ENCODE data around the gene HSPA5.

HSPA5 gene

DNA sequence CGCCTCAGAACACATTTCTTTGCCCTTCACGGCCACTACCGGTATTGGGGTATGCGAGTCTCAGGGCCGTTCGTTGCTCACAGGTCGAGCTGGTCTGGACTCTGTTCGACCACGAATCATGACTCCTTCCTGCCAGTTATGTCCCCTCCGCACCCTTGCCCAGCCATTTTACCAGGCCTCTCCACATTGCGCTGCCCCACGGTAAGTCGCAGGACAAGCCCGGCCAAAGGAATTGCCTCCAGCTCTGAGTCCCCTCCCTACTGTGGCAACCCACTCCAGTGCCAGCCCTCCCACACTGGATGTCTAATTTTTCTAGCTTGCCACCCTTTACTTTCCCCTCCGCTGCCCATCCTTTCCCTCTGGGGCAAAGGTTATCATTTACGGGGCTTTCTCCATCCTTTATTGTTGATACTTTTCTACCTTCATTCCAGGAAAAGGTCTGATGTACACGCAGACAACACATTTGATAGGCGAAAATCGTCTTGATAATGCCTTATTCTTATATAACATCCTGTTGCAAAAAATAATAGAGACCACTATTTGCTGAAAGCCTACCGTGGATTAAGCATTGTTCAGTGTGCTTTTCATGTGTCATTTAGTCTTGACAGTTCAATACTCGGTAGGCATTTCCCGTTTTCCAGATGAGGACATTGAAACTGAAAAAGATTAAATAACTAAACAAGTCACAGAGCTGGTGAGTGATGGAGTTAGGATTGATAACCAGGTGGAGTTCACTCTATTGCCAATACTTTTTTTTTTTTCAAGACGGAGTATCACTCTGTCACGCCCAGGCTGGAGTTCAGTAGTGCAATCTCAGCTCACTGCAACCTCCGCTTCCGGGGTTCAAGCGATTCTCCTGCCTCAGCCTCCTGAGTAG, 958 bp upstream of the HSPA5 start:
- Histone ChIP-seq H2BK5ac (ENCODE audit: low read depth, low read length, poor library complexity, severe bottlenecking) (peak overlapping the region; percentile 3), H2BK120ac (ENCODE audit: low read depth, low read length) (peak overlapping the region; percentile 80), H3K27me3 (ENCODE audit: control insufficient read depth in 1 of 2, insufficient read depth in 1 of 2, low read length in 2 of 2) (no peaks in the 10 kb centered on the region), H4K91ac (ENCODE audit: low read length) (peak overlapping the region; percentile 91), H3K79me1 (replicated peaks; ENCODE audit: low read length, poor library complexity, severe bottlenecking) (no peaks in the 10 kb centered on the region), H3K36me3 (ENCODE audit: control insufficient read depth in 1 of 2, insufficient read depth in 2 of 2, low read depth in 1 of 2, low read length in 2 of 2) (peaks cover 13 to 35% of the 10 kb centered on the region in 2 experiments), H2BK12ac (ENCODE audit: low read length in 2 of 2) (peak overlapping the region; percentile 7 to 33), H3K23ac (ENCODE audit: low read length in 2 of 2) (peak overlapping the region; percentile 56 to 83), H3K9me3 (ENCODE audit: control insufficient read depth, low read length) (no peaks in the 10 kb centered on the region), H3K4ac (ENCODE audit: low read depth in 1 of 2, low read length in 2 of 2) (peak overlapping the region; percentile 93 to 96), H3K27ac (ENCODE audit: low read length, poor library complexity, severe bottlenecking) (peak overlapping the region; percentile 87), H3K14ac (ENCODE audit: low read length in 2 of 2) (peak overlapping the region in 1 of 2 experiments; percentile 94), H2AK5ac (ENCODE audit: low read length, severe bottlenecking) (peak overlapping the region; percentile 78), H3K18ac (ENCODE audit: low read depth in 1 of 2, low read length in 2 of 2) (peak overlapping the region; percentile 63 to 93), H3K9ac (ENCODE audit: low read length) (peak overlapping the region; percentile 99), H2AFZ (ENCODE audit: low read depth, low read length) (peak overlapping the region; percentile 15), H4K8ac (ENCODE audit: low read length) (peak overlapping the region; percentile 99), H3K4me2 (ENCODE audit: low read length, poor library complexity, severe bottlenecking) (peak overlapping the region; percentile 52), H2BK15ac (ENCODE audit: low read depth, poor library complexity, severe bottlenecking) (peak overlapping the region; percentile 29), H3K4me3 (ENCODE audit: insufficient read depth in 1 of 2, low read depth in 1 of 2, low read length in 2 of 2) (peak overlapping the region; percentile 61 to 97), H3K4me1 (ENCODE audit: control insufficient read depth, insufficient read depth, low read depth, low read length) (peaks cover 5% of the 10 kb centered on the region)
- WGBS: 32% methylated on average over 27 of the region's 27 CpGs
- no peak for DNase-seq

DNA sequence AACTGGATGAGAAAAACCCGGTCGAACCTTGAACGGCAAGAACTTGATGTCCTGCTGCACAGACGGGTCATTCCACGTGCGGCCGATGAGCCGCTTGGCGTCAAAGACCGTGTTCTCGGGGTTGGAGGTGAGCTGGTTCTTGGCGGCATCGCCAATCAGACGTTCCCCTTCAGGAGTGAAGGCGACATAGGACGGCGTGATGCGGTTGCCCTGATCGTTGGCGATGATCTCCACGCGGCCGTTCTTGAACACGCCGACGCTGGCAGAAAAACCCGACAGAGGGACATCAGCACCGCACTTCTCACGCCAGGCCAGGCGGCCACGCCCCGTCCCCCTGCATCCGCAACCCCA, 519 bp downstream of the HSPA5 start:
- H3K27ac ChIP-seq (ENCODE audit: low read length, poor library complexity, severe bottlenecking): peak overlapping the region; percentile 90
- peak overlapping the region in 1 of 2 experiments; percentile 94 for H3K14ac ChIP-seq (ENCODE audit: low read length in 2 of 2)
- no peaks in the 10 kb centered on the region for H3K9me3 ChIP-seq (ENCODE audit: control insufficient read depth, low read length)
- H4K8ac ChIP-seq (ENCODE audit: low read length): peak overlapping the region; percentile 76
- DNase-seq: no peak
- peak overlapping the region; percentile 74 for H4K91ac ChIP-seq (ENCODE audit: low read length)
- H3K4me3 ChIP-seq (ENCODE audit: insufficient read depth in 1 of 2, low read depth in 1 of 2, low read length in 2 of 2): peak overlapping the region; percentile 95 to 100
- peaks cover 5% of the 10 kb centered on the region for H3K4me1 ChIP-seq (ENCODE audit: control insufficient read depth, insufficient read depth, low read depth, low read length)
- no peak overlapping the region for H2BK5ac ChIP-seq (ENCODE audit: low read depth, low read length, poor library complexity, severe bottlenecking)
- peak overlapping the region; percentile 1 for H3K4me2 ChIP-seq (ENCODE audit: low read length, poor library complexity, severe bottlenecking)
- peak overlapping the region; percentile 4 for H2BK120ac ChIP-seq (ENCODE audit: low read depth, low read length)
- H3K79me1 ChIP-seq (replicated peaks; ENCODE audit: low read length, poor library complexity, severe bottlenecking): no peaks in the 10 kb centered on the region
- H3K27me3 ChIP-seq (ENCODE audit: control insufficient read depth in 1 of 2, insufficient read depth in 1 of 2, low read length in 2 of 2): no peaks in the 10 kb centered on the region
- peak overlapping the region; percentile 7 to 97 for H3K4ac ChIP-seq (ENCODE audit: low read depth in 1 of 2, low read length in 2 of 2)
- peak overlapping the region; percentile 24 for H2AK5ac ChIP-seq (ENCODE audit: low read length, severe bottlenecking)
- H3K23ac ChIP-seq (ENCODE audit: low read length in 2 of 2): peak overlapping the region in 1 of 2 experiments; percentile 99
- peak overlapping the region in 1 of 2 experiments; percentile 67 for H2BK12ac ChIP-seq (ENCODE audit: low read length in 2 of 2)
- H2AFZ ChIP-seq (ENCODE audit: low read depth, low read length): no peak overlapping the region
- peaks cover 13 to 49% of the 10 kb centered on the region in 2 experiments for H3K36me3 ChIP-seq (ENCODE audit: control insufficient read depth in 1 of 2, insufficient read depth in 2 of 2, low read depth in 1 of 2, low read length in 2 of 2)
- WGBS: under 1% methylated on average over 33 of the region's 33 CpGs
- H2BK15ac ChIP-seq (ENCODE audit: low read depth, poor library complexity, severe bottlenecking): no peak overlapping the region
- H3K9ac ChIP-seq (ENCODE audit: low read length): peak overlapping the region; percentile 99
- H3K18ac ChIP-seq (ENCODE audit: low read depth in 1 of 2, low read length in 2 of 2): peak overlapping the region; percentile 23 to 96

DNA sequence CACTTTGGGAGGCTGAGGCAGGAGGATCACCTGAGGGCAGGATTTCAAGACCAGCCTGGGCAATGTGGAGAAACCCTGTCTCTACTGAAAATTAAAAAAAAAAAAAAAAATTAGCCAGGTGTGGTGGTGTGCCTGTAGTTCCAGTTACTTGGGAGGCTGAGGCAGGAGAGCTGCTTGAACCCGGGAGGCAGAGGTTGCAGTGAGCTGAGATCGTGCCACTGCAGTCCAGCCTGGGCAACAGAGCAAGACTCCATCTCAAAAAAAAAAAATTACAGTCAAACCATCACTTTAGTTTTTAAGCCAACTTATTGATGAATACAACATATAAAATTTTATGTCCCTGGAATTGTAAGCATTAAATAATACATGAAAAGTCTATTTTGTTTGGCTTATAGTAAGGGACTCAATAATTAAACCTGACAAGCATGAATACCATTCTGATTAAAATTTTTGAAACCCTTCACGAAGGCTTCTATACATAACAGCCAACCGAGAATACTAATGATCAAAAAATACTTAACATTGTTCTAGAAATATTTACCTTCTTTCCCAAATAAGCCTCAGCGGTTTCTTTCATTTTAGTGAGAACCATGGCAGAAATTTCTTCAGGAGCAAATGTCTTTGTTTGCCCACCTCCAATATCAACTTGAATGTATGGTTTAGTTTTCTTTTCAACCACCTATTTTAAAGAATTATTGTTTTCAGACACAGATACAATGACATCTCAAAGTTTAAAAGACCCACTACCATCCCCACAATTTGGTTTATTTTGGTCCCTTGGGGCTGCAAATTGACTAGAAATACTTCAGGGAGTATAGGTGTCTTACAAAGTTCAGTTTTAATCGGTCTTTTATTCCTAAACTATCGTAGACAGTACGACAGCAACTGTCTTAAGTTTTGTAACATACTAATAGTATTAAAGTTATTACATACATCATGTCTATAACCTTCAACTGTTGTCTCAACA, 1.2 kb downstream of the HSPA5 start:
- 51% methylated on average over 3 of the region's 8 CpGs for WGBS
- H4K91ac ChIP-seq (ENCODE audit: low read length): no peak overlapping the region

More for the DNA sequence above, 1.2 kb downstream of the HSPA5 start:
- H3K9ac ChIP-seq (ENCODE audit: low read length): peak overlapping the region; percentile 99
- no peaks in the 10 kb centered on the region for H3K9me3 ChIP-seq (ENCODE audit: control insufficient read depth, low read length)
- no peak overlapping the region for H3K27ac ChIP-seq (ENCODE audit: low read length, poor library complexity, severe bottlenecking)
- H3K4me1 ChIP-seq (ENCODE audit: control insufficient read depth, insufficient read depth, low read depth, low read length): peaks cover 6% of the 10 kb centered on the region
- H3K4me3 ChIP-seq (ENCODE audit: insufficient read depth in 1 of 2, low read depth in 1 of 2, low read length in 2 of 2): peak overlapping the region; percentile 95 to 100
- H3K79me1 ChIP-seq (replicated peaks; ENCODE audit: low read length, poor library complexity, severe bottlenecking): no peaks in the 10 kb centered on the region
- no peak overlapping the region for H4K8ac ChIP-seq (ENCODE audit: low read length)
- H3K23ac ChIP-seq (ENCODE audit: low read length in 2 of 2): no peak overlapping the region
- H2BK120ac ChIP-seq (ENCODE audit: low read depth, low read length): no peak overlapping the region
- H3K14ac ChIP-seq (ENCODE audit: low read length in 2 of 2): no peak overlapping the region
- H2BK15ac ChIP-seq (ENCODE audit: low read depth, poor library complexity, severe bottlenecking): no peak overlapping the region
- H2BK12ac ChIP-seq (ENCODE audit: low read length in 2 of 2): no peak overlapping the region
- no peak for DNase-seq
- no peak overlapping the region for H3K18ac ChIP-seq (ENCODE audit: low read depth in 1 of 2, low read length in 2 of 2)
- no peak overlapping the region for H2AFZ ChIP-seq (ENCODE audit: low read depth, low read length)
- H3K4ac ChIP-seq (ENCODE audit: low read depth in 1 of 2, low read length in 2 of 2): no peak overlapping the region
- peaks cover 16 to 56% of the 10 kb centered on the region in 2 experiments for H3K36me3 ChIP-seq (ENCODE audit: control insufficient read depth in 1 of 2, insufficient read depth in 2 of 2, low read depth in 1 of 2, low read length in 2 of 2)
- H2AK5ac ChIP-seq (ENCODE audit: low read length, severe bottlenecking): no peak overlapping the region
- peak overlapping the region; percentile 61 for H3K4me2 ChIP-seq (ENCODE audit: low read length, poor library complexity, severe bottlenecking)
- no peak overlapping the region for H2BK5ac ChIP-seq (ENCODE audit: low read depth, low read length, poor library complexity, severe bottlenecking)
- H3K27me3 ChIP-seq (ENCODE audit: control insufficient read depth in 1 of 2, insufficient read depth in 1 of 2, low read length in 2 of 2): no peaks in the 10 kb centered on the region
